Measurements from ENCODE around the gene SIRPD.

DNA sequence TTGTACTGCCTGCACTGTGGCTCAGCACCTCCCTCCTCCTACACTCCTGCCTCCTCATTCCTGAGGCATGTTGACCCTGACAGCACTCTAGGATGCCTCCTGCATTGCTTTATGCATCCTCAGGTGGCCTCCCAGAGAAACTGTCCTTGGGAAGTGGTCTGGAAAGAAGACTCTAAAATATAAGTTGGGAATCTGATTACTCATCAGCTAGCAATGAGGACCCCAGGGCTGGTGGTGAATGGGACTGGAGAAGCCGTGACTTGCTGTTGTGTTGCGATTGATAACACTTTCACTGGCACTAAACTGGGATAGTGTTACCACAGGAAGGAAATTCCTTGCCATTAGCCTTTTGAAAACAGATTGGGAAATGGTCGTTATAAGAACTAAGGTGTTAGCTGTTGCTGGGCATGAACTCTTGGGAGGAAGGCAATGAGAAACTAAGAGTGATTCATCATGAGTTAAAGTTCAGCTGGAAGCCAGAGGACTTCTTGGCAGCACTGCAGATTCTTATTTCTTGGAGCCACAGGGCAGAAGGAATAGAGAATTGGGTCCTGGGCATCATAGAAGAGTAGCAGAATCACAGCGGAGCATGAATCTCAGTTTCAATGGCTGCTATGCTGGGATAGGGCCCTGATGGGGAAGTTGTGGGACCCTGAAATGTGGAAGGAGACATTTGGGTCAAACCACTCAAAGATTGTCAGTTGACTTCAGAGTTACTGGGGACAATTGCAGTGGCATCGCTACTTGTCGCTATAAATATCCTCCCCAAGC lies 10.1 kb upstream of the SIRPD start:
- TF ChIP-seq, protein P1, sequence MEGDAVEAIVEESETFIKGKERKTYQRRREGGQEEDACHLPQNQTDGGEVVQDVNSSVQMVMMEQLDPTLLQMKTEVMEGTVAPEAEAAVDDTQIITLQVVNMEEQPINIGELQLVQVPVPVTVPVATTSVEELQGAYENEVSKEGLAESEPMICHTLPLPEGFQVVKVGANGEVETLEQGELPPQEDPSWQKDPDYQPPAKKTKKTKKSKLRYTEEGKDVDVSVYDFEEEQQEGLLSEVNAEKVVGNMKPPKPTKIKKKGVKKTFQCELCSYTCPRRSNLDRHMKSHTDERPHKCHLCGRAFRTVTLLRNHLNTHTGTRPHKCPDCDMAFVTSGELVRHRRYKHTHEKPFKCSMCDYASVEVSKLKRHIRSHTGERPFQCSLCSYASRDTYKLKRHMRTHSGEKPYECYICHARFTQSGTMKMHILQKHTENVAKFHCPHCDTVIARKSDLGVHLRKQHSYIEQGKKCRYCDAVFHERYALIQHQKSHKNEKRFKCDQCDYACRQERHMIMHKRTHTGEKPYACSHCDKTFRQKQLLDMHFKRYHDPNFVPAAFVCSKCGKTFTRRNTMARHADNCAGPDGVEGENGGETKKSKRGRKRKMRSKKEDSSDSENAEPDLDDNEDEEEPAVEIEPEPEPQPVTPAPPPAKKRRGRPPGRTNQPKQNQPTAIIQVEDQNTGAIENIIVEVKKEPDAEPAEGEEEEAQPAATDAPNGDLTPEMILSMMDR (IDR thresholded peaks at IDR 0.05) = no peak
- TF ChIP-seq POLR2A (IDR thresholded peaks at IDR 0.05) = no peak
